Subcutaneous adipose tissue (tissue), 4 donors: ENCODE results near the gene GLB1L2. TPM values are rescaled to one million over a fixed set of nuclear protein-coding genes. Genes with fewer than 3 reads are reported as not detected.

Source experiments
- total RNA-seq, 4 donors: library from RNA; depleted of rRNA; stranded (reverse); fragments of >200 nt; gene quantifications; one replicate each; pipeline ENCODE4 v1.1.0, GENCODE V29; 2016
- TF ChIP-seq, protein P1 (sequence below): fragments of 450-650 bp; IDR thresholded peaks from one replicate; pipeline ENCODE4 v1.5.1; 2016; ENCODE audit warnings: low read depth, mild to moderate bottlenecking, control low read depth, antibody characterized with exemption, moderate library complexity

Gene GLB1L2
- total RNA-seq, 4 donors from 2014 or later: 0.49 to 2.4 (median 0.80) TPM

DNA sequence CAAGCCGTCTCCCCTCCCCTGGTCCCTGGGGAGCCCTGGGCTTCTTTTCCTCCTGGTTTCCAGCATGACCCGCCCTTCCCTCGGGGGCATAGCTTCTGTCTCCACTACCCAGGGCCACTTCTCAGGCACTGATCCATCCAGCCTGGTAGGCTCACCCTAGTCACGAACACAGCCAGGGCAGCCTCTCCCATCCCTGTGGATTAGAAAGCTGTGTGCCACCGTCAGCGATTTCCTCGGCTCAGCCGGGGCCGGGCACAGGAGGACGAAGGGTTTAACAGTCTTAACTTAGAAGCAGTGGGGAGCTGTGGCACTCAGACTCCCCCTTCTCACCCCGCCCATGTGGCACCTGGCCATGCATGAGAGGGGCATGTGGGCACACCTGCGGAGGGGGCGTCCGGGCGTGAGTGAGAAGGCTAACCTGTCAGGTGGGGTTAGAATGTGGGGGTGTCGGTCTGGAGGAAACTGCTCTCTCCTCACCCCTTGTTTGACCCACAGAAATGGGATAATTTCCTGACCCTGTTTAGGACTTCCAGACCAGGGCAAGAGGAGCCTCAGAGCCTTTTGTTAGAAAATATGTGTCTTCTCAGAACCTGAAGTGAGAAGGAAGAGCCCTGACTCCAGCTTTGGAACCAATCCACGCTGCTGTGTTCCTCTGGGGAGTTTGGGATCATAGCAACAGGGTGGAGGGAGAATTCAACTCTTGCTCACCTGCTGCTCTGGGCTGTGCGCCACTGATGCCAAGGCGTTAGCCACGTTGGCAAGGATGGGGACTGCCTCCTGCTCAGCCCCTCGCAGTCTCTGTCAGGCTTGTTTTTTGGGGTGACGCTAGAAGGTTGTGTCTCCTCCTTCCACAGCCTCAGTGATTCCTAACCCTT lies 14.6 kb downstream of the GLB1L2 start:
- TF ChIP-seq, protein P1, sequence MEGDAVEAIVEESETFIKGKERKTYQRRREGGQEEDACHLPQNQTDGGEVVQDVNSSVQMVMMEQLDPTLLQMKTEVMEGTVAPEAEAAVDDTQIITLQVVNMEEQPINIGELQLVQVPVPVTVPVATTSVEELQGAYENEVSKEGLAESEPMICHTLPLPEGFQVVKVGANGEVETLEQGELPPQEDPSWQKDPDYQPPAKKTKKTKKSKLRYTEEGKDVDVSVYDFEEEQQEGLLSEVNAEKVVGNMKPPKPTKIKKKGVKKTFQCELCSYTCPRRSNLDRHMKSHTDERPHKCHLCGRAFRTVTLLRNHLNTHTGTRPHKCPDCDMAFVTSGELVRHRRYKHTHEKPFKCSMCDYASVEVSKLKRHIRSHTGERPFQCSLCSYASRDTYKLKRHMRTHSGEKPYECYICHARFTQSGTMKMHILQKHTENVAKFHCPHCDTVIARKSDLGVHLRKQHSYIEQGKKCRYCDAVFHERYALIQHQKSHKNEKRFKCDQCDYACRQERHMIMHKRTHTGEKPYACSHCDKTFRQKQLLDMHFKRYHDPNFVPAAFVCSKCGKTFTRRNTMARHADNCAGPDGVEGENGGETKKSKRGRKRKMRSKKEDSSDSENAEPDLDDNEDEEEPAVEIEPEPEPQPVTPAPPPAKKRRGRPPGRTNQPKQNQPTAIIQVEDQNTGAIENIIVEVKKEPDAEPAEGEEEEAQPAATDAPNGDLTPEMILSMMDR: no peak

DNA sequence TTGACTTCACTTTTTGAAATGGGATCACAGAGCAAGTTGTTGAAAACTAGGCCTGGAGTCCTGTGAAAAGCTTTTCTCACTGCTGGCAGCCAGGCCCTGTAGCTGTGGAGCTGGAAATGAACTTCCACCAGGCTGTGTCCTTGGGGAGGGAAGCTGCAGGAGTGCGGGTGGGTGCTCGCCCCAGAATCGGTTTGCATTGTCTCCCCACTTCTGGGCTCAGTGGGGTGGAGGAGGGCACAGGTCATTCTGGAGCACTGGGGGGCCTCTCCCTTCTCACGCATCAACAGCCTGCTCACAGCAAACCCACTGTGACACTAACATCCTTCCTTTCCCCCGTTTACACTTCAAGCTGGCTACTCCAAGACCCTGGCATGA lies 15.2 kb downstream of the GLB1L2 start:
- TF ChIP-seq, protein P1: no peak

DNA sequence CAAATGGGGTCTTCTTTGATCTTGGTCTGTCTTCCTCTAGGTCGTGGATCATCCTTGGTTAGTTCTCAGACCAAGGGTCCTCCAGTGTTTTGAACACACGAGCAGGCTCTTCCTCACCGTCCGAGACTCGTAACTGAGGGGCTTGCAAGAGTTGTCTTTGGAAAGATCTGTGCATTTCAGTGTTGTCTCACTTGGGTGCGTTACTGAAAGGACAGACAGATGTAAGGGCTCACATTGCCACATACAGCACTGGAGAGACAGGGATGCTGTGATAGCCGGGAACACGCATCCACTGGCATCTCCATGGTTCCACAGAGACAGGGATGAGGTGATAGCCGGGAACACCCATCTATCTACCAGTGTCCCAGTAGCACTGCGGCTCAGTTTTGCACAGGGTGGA lies 15.7 kb downstream of the GLB1L2 start:
- TF ChIP-seq, protein P1: no peak

DNA sequence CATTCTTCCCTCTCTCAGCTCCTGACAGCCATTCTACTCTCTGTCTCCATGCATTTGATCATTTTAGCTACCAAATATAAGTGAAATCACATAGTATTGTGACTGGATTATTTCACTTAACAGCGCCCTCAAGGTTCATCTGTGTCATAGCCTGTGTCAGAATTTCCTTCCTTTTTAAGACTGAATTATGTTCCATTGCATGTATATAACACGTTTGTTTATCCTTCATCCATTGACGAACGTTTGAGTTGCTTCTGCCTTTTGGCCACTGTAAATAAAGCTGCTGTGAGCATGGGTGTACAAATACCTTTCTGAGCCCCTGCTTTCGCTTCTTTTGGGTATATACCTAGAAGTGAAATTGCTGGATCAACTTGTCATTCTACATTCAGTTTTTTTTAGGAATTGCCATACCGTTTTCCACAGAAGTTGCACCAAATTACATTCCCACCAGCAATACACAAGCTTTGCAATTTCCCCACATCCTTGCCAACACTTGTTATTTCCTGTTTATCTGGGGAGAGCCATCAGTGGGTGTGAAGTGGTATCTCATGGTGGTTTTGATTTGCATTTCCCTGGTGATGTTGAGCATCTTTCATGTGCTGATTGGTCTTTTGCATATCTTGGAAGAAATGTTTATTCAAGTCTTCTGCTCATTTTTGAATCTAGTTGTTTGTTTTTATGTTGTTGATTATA lies 17.5 kb downstream of the GLB1L2 start:
- TF ChIP-seq, protein P1: no peak

DNA sequence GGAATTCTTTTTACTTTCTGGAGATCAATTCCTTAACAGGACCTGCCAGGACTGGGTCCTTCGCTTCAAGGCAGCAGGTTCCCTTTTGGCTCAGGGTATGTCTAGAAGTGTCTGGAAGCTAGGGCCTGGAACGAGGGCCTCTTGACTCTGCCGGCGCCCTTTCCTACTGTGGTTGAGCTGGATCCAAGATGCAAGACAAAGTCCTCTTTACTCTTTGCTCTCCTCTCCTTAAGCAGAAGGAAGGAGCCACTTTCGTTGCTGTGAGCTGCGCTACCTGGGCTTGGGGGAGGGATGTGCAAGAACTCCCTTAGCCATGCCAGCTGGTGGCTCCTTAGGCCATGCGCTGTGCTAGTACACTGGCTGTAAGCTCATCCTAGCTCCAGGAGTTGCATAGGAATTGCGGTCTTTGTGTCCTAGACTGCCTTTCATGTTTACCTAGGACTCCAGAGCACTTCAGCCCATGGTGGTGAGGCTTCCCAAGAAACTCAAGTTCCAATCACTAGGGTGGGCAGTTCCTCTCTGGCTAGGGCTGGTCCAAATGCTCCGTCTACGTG lies 18.1 kb downstream of the GLB1L2 start:
- TF ChIP-seq, protein P1: no peak

DNA sequence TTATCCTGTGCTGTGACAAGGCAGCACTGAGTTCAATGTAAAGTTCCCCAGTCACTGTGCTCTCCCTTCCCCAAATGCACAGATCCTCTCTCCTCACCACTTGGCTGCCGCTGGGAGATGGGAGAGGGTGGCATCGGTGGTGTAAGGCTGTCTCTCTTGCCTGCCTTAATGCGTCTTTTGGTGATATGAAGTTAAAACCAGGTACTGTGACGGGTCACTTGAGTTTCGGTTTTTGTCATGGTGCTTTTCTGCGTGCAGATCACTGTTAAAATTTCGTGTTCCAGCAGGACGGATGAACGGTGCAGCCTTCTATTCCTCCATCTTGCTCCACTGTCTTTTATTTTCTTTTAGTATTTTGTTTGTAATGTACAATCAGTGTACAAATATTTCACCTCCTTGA lies 18.6 kb downstream of the GLB1L2 start:
- TF ChIP-seq, protein P1: no peak

DNA sequence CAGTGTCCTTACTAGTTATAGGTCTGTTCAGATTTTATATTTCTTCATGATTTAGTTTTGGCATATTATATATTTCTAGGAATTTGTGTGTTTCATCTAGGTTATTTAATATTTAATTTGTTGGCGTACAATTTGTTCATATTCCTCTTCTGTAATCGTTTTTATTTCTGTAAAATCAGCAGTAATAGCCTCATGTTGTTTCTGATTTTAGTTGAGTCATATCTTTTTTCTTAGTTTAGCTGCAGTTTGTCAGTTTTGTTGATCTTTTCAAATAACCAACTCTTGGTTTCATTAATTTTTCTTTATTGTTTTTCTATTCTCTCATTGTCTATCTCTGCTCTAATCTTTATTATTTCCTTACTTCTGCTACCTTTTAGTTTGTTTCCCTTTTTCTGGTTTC lies 20.3 kb downstream of the GLB1L2 start:
- TF ChIP-seq, protein P1: no peak
